Vagina (tissue), 2 donors: ENCODE data around the gene IQCF6.

Source experiments
- CTCF ChIP-seq, 3 experiments: fragments of 450-650 bp in 2 of 3; fragments of 200-600 bp in 1 of 3; sonication (generic) in 1 of 3; IDR thresholded peaks; one replicate each; pipeline ENCODE4 v1.5.1; 2017 to 2019; ENCODE audit warnings: antibody characterized with exemption in 3 of 3, mild to moderate bottlenecking in 2 of 3, moderate library complexity in 2 of 3
- POLR2A ChIP-seq, 2 donors: fragments of 450-650 bp; IDR thresholded peaks; one replicate each; pipeline ENCODE4 v1.6.1; 2017; ENCODE audit warnings: antibody characterized with exemption in 2 of 2, mild to moderate bottlenecking in 2 of 2, moderate library complexity in 2 of 2

- no peak for TF ChIP-seq CTCF (IDR thresholded peaks at IDR 0.05)
- no peak for TF ChIP-seq POLR2A (IDR thresholded peaks at IDR 0.05)
Measured at GRCh38 chr3:51751287-51751686, 27.8 kb downstream of the IQCF6 start.
